Measurements from ENCODE around the gene ZNF273. TPM values are rescaled to one million over a fixed set of nuclear protein-coding genes. Genes with fewer than 3 reads are reported as not detected.
"Not testable (repeated sequence)": the region's sequence is repeated elsewhere in the genome, so short reads cannot be mapped to it uniquely, and the experiment has no call there.

Gene ZNF273
- total and polyA plus RNA-seq, 10 of the 15 experiments (the other 5 are each of a cell fraction or from before 2014, with no cell fraction given): 4.8 to 12.3 (median 7.8) TPM

DNA sequence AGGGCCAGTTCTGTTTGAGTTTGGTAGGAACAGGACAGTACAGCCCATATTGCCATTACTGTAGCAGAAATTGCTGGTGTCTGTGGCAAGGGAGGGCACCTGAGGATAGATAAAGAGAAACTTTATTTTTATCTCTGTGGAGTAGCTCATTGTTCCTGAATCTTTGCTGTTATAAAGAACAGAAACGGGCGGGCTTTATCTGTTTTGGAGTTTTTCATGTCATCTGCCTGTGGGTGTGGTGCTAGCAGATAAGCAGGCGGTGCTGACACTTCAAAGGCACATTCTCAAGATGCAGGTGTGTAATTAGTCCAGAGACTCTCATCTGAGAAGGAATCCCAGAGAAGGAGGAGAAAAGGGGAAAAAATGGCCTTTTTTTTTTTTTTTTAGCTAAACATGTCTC lies 11.5 kb downstream of the ZNF273 start (continued):
- TF ChIP-seq LARP7 (IDR thresholded peaks at IDR 0.05): no peak

GRCh38 chr7:64915301-64915700 lies 12.2 kb downstream of the ZNF273 start:
- H4K20me1 ChIP-seq (ENCODE audit: control insufficient read depth, insufficient read depth); ATAC-seq; POLR2A ChIA-PET; H3K27me3 ChIP-seq (replicated peaks in 1 of 2; ENCODE audit: control insufficient read depth in 2 of 2, insufficient read depth in 2 of 2, low read length in 1 of 2); H3K4me1 ChIP-seq (ENCODE audit: control insufficient read depth, insufficient read depth, low read length); H2AFZ ChIP-seq (ENCODE audit: control insufficient read depth, low read depth, low read length); H3K4me3 ChIP-seq; H3K9ac ChIP-seq (ENCODE audit: control insufficient read depth, insufficient read depth, low read length); BruUV-seq (replicated peaks); in situ Hi-C loops (cut with MboI); H3K27ac ChIP-seq (ENCODE audit: control insufficient read depth, insufficient read depth); RAD21 ChIA-PET (ENCODE audit: unreplicated experiment); intact Hi-C loops (cut with micrococcal nuclease; ENCODE audit: unreplicated experiment); FAIRE-seq; H3K36me3 ChIP-seq (ENCODE audit: control insufficient read depth in 2 of 2, insufficient read depth in 2 of 2, low read length in 1 of 2); DNase-seq (ENCODE audit: low read depth, low spot score); H3K4me2 ChIP-seq (ENCODE audit: control insufficient read depth, insufficient read depth): not testable (repeated sequence)
- CTCF ChIA-PET: interaction anchor here (0.9 kb wide), 1 partner anchor 35 kb away, joined by 3 read pairs; no protein-coding TSS in a partner anchor
- SMC1A ChIA-PET (ENCODE audit: uncharacterized antibody, unreplicated experiment): interaction anchor here (1.7 kb wide), 1 partner anchor 14 kb away, joined by 3 read pairs; no protein-coding TSS in a partner anchor
- 96% methylated on average over 6 of the region's 9 CpGs for WGBS (ENCODE audit: insufficient coverage, insufficient replicate concordance, low lambda C conversion rate, missing lambda C conversion rate)
- Histone ChIP-seq H3K9me3 (replicated peaks; ENCODE audit: control insufficient read depth, insufficient read depth, low read length) (peaks cover 25% of the 10 kb centered on the region), H3K79me2 (ENCODE audit: control insufficient read depth, insufficient read depth, low read length) (peaks cover 17% of the 10 kb centered on the region)

GRCh38 chr7:64928252-64929187 lies 25.4 kb downstream of the ZNF273 start:
- ATAC-seq: not testable (repeated sequence)

More at GRCh38 chr7:64928252-64929187, 25.4 kb downstream of the ZNF273 start:
- intact Hi-C loops (cut with micrococcal nuclease; ENCODE audit: unreplicated experiment); RAD21 ChIA-PET (ENCODE audit: unreplicated experiment); BruUV-seq (replicated peaks); H3K27me3 ChIP-seq (replicated peaks in 1 of 2; ENCODE audit: control insufficient read depth in 2 of 2, insufficient read depth in 2 of 2, low read length in 1 of 2); in situ Hi-C loops (cut with MboI); H2AFZ ChIP-seq (ENCODE audit: control insufficient read depth, low read depth, low read length); H3K4me2 ChIP-seq (ENCODE audit: control insufficient read depth, insufficient read depth); POLR2A ChIA-PET; H3K4me3 ChIP-seq; H3K79me2 ChIP-seq (ENCODE audit: control insufficient read depth, insufficient read depth, low read length); H4K20me1 ChIP-seq (ENCODE audit: control insufficient read depth, insufficient read depth); H3K9ac ChIP-seq (ENCODE audit: control insufficient read depth, insufficient read depth, low read length); H3K27ac ChIP-seq (ENCODE audit: control insufficient read depth, insufficient read depth); H3K4me1 ChIP-seq (ENCODE audit: control insufficient read depth, insufficient read depth, low read length); DNase-seq (ENCODE audit: low read depth, low spot score): not testable (repeated sequence)
- 95% methylated on average over 4 of the region's 4 CpGs for WGBS (ENCODE audit: insufficient coverage, insufficient replicate concordance, low lambda C conversion rate, missing lambda C conversion rate)
- peaks cover 25% of the 10 kb centered on the region for H3K9me3 ChIP-seq (replicated peaks; ENCODE audit: control insufficient read depth, insufficient read depth, low read length)
- peak; percentile 18 for FAIRE-seq
- ChIA-PET CTCF (interaction anchor here (0.6 kb wide), 1 partner anchor 12 kb away, joined by 3 read pairs; no protein-coding TSS in a partner anchor), SMC1A (ENCODE audit: uncharacterized antibody, unreplicated experiment) (interaction anchor here (0.8 kb wide), 1 partner anchor 13 kb away, joined by 3 read pairs; no protein-coding TSS in a partner anchor)
- H3K36me3 ChIP-seq (ENCODE audit: control insufficient read depth in 2 of 2, insufficient read depth in 2 of 2, low read length in 1 of 2): peaks cover 0 to 19% of the 10 kb centered on the region in 2 experiments; a peak in 3 of 4 replicates
